Left ventricle myocardium superior (tissue), 1 donor: Measurements from ENCODE around the gene DCAF7. TPM values are rescaled to one million over a fixed set of nuclear protein-coding genes. Genes with fewer than 3 reads are reported as not detected.

Source experiments
- ATAC-seq: fragments of 200-7000 bp; cut with Tn5 transposase; one replicate; pipeline ENCODE4 v1.9.1; 2020; ENCODE audit warnings: mild to moderate bottlenecking, moderate library complexity
- DNase-seq: peaks from one replicate; pipeline ENCODE4 v3.0.0-alpha.2; 2020
- intact Hi-C: fragments of 100-400 bp; cut with micrococcal nuclease; formaldehyde crosslinking; loops from one replicate; pipeline ENCODE4 v1.11.0; 2022
- long read RNA-seq: library from polyadenylated mRNA; unstranded; transcript quantifications from one replicate; pipeline ENCODE4 v2.0.0, GENCODE V29; 2021
- total RNA-seq: library from RNA; stranded (reverse); fragmentation: NEBNext Ultra II Directional; extraction: Animal tissue kit (Norgen Biotek cat#: 25700); gene quantifications from one replicate; pipeline ENCODE4 v1.2.1, GENCODE V29; 2021
- donor health status: DM: no; HTN: yes; CAD: no; lungs with severe emphysema.

DCAF7 gene
- 45.0 TPM for total RNA-seq
- long read RNA-seq, full-length matches to known transcripts: 8 of 46 reads
- long read RNA-seq, partial matches to known transcripts: 1 of 46 reads
- long read RNA-seq, other reads (novel, unspliced or antisense): 37 of 46 reads

DNA sequence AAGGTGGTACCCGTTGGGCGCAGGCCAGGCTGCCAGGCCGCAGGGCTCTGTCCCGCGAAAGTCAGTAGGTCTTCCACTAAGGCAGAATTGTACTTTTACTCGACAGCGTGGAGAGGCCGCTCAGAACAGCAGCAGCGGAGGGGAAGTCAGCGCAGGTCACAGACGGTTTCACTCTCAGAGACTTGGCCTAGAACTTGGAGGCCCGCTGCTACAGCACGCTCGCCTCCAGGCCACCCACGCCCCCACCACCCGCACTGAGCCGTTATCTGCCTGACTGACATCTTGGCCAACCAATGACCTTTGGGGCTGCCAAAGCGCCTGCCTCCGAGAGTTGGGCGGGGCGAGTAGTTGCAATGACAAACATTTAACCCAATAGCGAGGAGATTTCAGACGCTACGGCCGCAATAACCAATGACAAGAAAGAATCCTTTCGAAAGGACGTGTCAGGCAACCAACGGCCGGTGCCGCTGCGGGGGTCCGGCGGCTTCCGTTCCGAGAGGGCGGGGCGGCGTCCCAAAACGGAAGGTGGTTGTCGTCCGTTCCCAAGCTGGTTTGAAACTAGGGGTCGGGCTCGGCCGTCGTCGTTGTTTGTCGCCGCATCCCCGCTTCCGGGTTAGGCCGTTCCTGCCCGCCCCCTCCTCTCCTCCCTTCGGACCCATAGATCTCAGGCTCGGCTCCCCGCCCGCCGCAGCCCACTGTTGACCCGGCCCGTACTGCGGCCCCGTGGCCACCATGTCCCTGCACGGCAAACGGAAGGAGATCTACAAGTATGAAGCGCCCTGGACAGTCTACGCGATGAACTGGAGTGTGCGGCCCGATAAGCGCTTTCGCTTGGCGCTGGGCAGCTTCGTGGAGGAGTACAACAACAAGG is at the start of gene DCAF7:
TSS of gene DCAF7 (plus strand) at position 532 of the 871 bp plus-strand sequence. CDS start at position 733, 201 bp downstream.
- DNase-seq (peak; percentile 98), ATAC-seq (peak; percentile 99)
- intact Hi-C loops: no loop called here

DNA sequence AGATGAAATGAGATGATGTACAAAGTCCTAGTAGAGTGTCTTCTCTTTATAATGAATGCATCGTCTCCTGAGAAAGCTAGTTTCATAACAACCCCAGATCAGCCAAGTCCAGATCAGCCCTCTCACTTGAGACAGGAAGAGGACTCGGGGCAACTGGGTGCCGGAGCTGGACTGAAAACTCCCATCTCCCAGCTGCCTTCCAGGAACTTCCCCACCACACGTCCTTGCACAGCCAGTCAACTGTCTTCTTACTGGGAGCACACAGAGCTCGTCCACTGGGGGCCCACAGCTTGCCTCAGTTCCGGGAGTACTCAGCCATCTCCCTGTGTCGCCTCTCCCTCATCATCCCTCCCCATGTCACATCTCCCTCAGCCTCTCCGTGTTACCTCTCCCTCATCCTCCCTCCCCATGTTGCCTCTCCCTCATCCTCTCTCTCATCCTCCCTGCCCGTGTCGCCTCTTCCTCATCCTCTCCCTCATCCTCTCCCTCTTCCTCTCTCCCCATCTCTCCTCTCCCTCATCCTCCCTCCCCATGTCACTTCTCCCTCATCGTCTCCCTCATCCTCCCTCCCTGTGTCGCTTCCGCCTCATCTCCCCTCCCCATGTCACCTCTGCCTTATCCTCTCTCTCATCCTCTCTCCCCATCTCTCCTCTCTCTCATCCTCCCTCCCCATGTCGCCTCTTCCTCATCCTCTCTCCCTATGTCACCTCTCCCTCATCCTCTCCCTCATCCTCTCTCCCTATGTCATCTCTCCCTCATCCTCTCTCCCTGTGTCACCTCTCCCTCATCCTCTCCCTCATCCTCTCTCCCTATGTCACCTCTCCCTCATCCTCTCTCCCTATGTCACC is 49.5 kb upstream of the DCAF7 start:
- DNase-seq (no peak), ATAC-seq (no peak)
- intact Hi-C loops: no loop called here

GRCh38 chr17:63503341-63503705 is 47.0 kb upstream of the DCAF7 start:
- DNase-seq (no peak), ATAC-seq (no peak)
- intact Hi-C loops: no loop called here

- DNase-seq: no peak
- intact Hi-C loops: no loop called here
- ATAC-seq: no peak
These were observed 46.0 kb upstream of the DCAF7 start for GRCh38 chr17:63504261-63504660.

GRCh38 chr17:63505341-63505740 is 44.9 kb upstream of the DCAF7 start:
- ATAC-seq (no peak), DNase-seq (no peak)
- intact Hi-C loops: no loop called here

DNA sequence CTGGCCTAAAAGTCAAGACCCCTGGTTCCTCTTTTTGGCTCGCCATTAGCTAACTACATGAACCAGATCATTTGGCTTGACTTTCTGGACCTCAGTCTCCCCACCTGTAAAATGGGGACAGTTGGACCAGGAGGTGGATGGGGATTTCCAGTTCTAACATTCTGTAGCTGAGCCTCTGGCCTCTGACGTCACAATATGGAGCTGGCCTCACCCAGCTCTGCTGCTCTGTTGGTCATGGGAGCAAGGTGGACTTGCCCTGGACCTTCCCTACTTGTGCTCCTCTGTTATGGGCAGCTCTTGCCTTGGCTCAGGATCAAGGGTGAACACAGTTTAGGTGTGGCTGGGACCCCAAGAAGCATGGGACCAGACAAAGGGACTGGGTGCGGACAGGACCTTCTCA is 43.6 kb upstream of the DCAF7 start:
- intact Hi-C loops: no loop called here
- no peak for DNase-seq

GRCh38 chr17:63511331-63511730 is 38.9 kb upstream of the DCAF7 start:
- no peak for ATAC-seq
- no peak for DNase-seq
- intact Hi-C loops: no loop called here

More for the DNA sequence above, 43.6 kb upstream of the DCAF7 start:
- no peak for ATAC-seq

GRCh38 chr17:63512388-63512787 is 37.9 kb upstream of the DCAF7 start:
- no peak for DNase-seq
- intact Hi-C loops: no loop called here
- ATAC-seq: no peak

- intact Hi-C loops: no loop called here
- ATAC-seq (no peak), DNase-seq (no peak)
These were observed 37.2 kb upstream of the DCAF7 start for GRCh38 chr17:63512896-63513644.

- no peak for ATAC-seq
- intact Hi-C loops: no loop called here
- no peak for DNase-seq
These were observed 35.8 kb upstream of the DCAF7 start for GRCh38 chr17:63514477-63514876.

DNA sequence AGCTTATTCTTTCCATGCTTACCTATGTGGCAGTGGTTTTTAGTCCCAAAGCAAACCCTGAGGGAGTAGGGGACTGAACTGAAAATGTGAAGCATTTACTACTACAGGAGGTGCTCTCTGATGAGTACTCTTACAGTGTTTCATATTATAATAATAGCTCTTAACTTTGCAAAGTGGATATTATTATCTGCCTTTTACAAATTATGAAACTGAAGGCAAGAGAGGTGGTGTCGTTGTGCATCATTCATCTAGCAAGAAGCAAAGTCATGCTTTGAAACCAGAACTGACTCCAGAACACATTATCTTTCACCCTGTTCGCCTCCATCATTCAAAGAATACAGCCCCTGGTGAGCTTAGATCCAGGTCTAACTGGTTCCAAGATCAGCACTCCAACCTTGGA is 35.3 kb upstream of the DCAF7 start:
- no peak for ATAC-seq
- intact Hi-C loops: no loop called here

DNA sequence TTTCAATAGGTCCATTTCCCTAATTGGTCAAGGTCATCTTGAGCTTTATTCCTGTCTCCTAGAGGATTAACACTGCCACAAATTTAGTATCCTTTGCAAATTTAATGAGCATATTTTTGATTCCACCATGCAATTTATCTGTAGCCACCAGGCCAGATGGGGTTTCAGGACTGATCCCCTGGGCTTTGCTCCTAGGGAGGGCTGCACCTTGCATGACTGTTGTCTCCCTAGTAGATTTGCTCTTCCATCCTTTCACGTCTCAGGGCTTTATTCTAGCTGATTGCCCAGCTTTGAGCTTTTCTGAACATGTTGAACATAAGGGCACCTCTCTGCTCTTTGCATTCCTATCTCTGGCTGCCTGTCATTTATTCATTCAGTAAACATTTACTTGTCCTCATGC is 34.9 kb upstream of the DCAF7 start:
- ATAC-seq: no peak

More for the DNA sequence above, 35.3 kb upstream of the DCAF7 start:
- no peak for DNase-seq

GRCh38 chr17:63516910-63517824 is 33.1 kb upstream of the DCAF7 start:
- no peak for DNase-seq
- intact Hi-C loops: no loop called here
- ATAC-seq: no peak

More for the DNA sequence above, 34.9 kb upstream of the DCAF7 start:
- intact Hi-C loops: no loop called here
- DNase-seq: no peak

GRCh38 chr17:63517825-63518534 is 32.3 kb upstream of the DCAF7 start:
- intact Hi-C loops: no loop called here
- ATAC-seq (no peak), DNase-seq (no peak)

DNA sequence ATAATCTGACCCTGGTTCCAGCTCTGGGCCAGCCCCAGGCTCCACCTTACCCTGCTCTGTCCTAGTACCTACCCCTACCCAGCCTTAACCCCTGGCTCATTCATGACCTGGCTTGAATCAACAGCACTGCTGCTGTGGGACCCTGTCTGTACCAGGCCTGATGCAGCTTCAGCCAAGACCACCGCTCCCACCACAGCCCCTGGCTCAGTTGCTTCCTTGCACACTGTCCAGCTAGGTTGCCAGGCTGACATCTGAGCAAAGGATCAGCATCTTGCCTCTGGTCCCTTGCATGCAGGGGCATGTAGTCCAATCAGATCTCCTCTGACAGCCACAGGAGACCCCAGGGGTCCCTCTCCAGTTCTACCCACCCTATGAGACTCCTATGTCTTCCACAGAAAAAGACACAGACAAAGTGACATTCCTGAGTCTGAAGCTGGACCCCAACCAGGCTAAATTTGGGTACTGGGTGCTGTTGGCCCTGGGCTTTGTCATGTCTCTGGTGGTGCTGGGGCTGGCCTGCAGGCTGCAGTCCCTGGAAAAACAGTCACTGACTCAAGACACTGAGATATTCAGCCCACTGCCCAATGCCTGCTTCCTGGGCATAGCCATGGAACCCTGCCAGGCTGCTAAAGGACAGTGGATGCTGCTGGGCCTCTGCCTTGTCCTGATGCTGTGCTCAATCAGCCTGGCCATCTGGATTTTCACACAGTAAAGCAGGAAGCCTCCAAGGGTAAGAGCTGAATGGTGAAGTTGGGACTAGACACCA is 31.0 kb upstream of the DCAF7 start:
- intact Hi-C loops: no loop called here
- no peak for DNase-seq
- no peak for ATAC-seq

GRCh38 chr17:63519972-63520882 is 30.1 kb upstream of the DCAF7 start:
- intact Hi-C loops: no loop called here
- DNase-seq (no peak), ATAC-seq (no peak)
